Skeletal muscle tissue (tissue), 4 donors: Measurements from ENCODE around the gene RALGAPB. TPM values are rescaled to one million over a fixed set of nuclear protein-coding genes. Genes with fewer than 3 reads are reported as not detected.
"Not testable (repeated sequence)": the region's sequence is repeated elsewhere in the genome, so short reads cannot be mapped to it uniquely, and the experiment has no call there.

Experiments
- H3K27ac ChIP-seq: one replicate; pipeline ENCODE4 v1.7.0; 2013; ENCODE audit warnings: mild to moderate bottlenecking, low read depth, low read length, inconsistent platforms
- H3K27me3 ChIP-seq, 3 donors: one replicate each; pipeline ENCODE4 v1.7.0; 2013; ENCODE audit warnings: low read length in 3 of 3; ENCODE audit not compliant: control insufficient read depth in 3 of 3, insufficient read depth in 3 of 3
- H3K36me3 ChIP-seq, 3 donors: one replicate each; pipeline ENCODE4 v1.7.0; 2013; ENCODE audit warnings: low read length in 3 of 3; ENCODE audit not compliant: control insufficient read depth in 3 of 3, insufficient read depth in 3 of 3
- H3K4me1 ChIP-seq, 3 donors: one replicate each; pipeline ENCODE4 v1.7.0; 2013; ENCODE audit warnings: low read length in 3 of 3, mild to moderate bottlenecking in 3 of 3; ENCODE audit not compliant: control insufficient read depth in 3 of 3, insufficient read depth in 3 of 3
- H3K4me3 ChIP-seq, 3 donors: one replicate each; pipeline ENCODE4 v1.7.0; 2013; ENCODE audit warnings: low read length in 3 of 3
- H3K9ac ChIP-seq, 3 donors: one replicate each; pipeline ENCODE4 v1.7.0; 2013; ENCODE audit warnings: low read length in 3 of 3, mild to moderate bottlenecking in 3 of 3, moderate library complexity in 2 of 3, low read depth in 1 of 3
- H3K9me3 ChIP-seq, 3 donors: one replicate each; pipeline ENCODE4 v1.7.0; 2013; ENCODE audit warnings: low read length in 3 of 3; ENCODE audit not compliant: control insufficient read depth in 3 of 3
- total RNA-seq: library from RNA; depleted of rRNA; stranded (reverse); fragments of >200 nt; gene quantifications from one replicate; pipeline ENCODE4 v1.2.3, GENCODE V29; 2014
- donor health status: Osteomylitis.

The RALGAPB gene
- total RNA-seq, 1 donor from 2014 or later: 23.0 TPM

GRCh38 chr20:38505091-38505455, 32.4 kb downstream of the RALGAPB start:
- Histone ChIP-seq H3K4me1 (no peaks in the 10 kb centered on the region), H3K27ac (no peak overlapping the region), H3K4me3 (no peak overlapping the region), H3K36me3 (peaks cover 12 to 33% (median 32%) of the 10 kb centered on the region in 3 donors), H3K27me3 (no peaks in the 10 kb centered on the region), H3K9me3 (no peaks in the 10 kb centered on the region), H3K9ac (no peak overlapping the region)

- not testable (repeated sequence) for H3K9me3 ChIP-seq, H3K27ac ChIP-seq, H3K27me3 ChIP-seq, H3K4me3 ChIP-seq, H3K9ac ChIP-seq, H3K4me1 ChIP-seq
- peaks cover 10 to 13% (median 11%) of the 10 kb centered on the region in 3 donors for H3K36me3 ChIP-seq
Observed at GRCh38 chr20:38511726-38512125, 39.1 kb downstream of the RALGAPB start.

DNA sequence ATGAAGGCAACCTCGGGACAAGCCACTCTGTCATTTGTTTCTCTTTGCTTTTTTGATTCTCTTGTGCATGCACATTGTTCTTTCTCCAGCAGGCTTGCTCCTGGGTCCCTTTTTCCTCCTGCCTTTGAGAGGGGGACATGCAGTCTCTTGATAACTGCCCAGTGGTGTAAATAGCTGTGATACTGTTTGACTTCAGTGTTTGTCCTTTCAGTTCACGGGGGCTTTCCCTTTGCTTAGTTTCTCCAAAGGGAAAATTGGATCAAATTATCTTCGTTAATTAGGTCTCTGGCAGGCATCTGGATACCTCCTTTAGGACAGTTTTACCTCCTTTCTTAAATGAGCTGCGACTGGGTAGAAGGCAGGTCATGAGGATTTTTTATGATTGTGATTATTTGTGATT, 41.5 kb downstream of the RALGAPB start:
- Histone ChIP-seq H3K27ac (no peak overlapping the region), H3K27me3 (no peaks in the 10 kb centered on the region), H3K4me1 (no peaks in the 10 kb centered on the region), H3K9ac (no peak overlapping the region), H3K36me3 (peaks cover 12 to 27% (median 22%) of the 10 kb centered on the region in 3 donors), H3K9me3 (no peaks in the 10 kb centered on the region), H3K4me3 (no peak overlapping the region)

- no peaks in the 10 kb centered on the region for H3K27me3 ChIP-seq
- no peaks in the 10 kb centered on the region for H3K9me3 ChIP-seq
- no peak overlapping the region for H3K27ac ChIP-seq
- no peak overlapping the region for H3K4me3 ChIP-seq
- no peak overlapping the region for H3K9ac ChIP-seq
- peaks cover 9 to 23% (median 17%) of the 10 kb centered on the region in 3 donors for H3K36me3 ChIP-seq
- no peaks in the 10 kb centered on the region for H3K4me1 ChIP-seq
Observed at GRCh38 chr20:38514947-38515346, 42.3 kb downstream of the RALGAPB start.

DNA sequence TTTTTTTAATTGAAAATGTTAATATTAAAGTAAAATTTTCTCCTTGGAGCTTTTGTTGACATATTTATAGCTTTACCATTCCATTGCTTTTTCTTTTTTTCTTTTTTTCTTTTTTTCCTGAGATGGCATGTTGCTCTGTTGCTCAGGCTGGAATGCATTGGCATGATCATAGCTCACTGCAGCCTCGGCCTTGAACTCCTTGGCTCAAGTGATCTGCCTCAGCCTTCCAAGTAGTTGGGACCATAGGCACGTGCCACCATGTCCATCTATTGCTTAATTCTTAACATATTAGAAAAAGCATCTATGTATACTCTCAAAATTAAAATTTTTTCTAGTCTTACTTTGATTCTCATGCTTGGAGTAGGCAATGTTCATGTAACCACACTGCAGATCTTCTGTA, 43.0 kb downstream of the RALGAPB start:
- no peaks in the 10 kb centered on the region for H3K4me1 ChIP-seq
- H3K9ac ChIP-seq: no peak overlapping the region
- H3K27me3 ChIP-seq: no peaks in the 10 kb centered on the region
- no peaks in the 10 kb centered on the region for H3K9me3 ChIP-seq
- H3K36me3 ChIP-seq: peaks cover 5 to 20% (median 14%) of the 10 kb centered on the region in 3 donors
- no peak overlapping the region for H3K4me3 ChIP-seq
- H3K27ac ChIP-seq: no peak overlapping the region

DNA sequence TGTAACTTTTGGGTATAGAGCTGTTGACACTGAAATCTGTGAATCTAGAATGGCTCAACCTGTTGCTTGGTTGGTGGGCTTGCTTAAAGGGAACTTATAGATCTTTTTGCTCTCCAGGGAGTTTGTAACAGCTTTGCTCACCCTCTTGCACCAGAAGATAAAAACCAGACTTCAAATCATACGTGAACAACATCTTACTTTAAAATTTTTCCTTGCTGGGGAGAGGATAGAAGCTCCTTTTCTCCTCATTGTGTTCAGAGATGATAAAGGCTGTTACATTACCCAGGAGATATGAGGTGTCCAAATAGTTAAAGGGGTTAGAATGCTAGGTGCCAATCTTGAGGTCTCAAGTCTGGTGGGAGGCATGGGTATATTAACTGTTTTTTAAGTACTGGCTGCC, 46.8 kb downstream of the RALGAPB start:
- no peaks in the 10 kb centered on the region for H3K4me1 ChIP-seq
- no peaks in the 10 kb centered on the region for H3K9me3 ChIP-seq
- no peaks in the 10 kb centered on the region for H3K27me3 ChIP-seq
- no peak overlapping the region for H3K9ac ChIP-seq
- H3K36me3 ChIP-seq: peaks cover 8 to 30% (median 29%) of the 10 kb centered on the region in 3 donors
- H3K4me3 ChIP-seq: no peak overlapping the region
- H3K27ac ChIP-seq: no peak overlapping the region

- no peaks in the 10 kb centered on the region for H3K27me3 ChIP-seq
- H3K36me3 ChIP-seq: peaks cover 8 to 34% (median 34%) of the 10 kb centered on the region in 3 donors
- H3K4me3 ChIP-seq: no peak overlapping the region
- no peak overlapping the region for H3K27ac ChIP-seq
- H3K4me1 ChIP-seq: no peaks in the 10 kb centered on the region
- no peak overlapping the region for H3K9ac ChIP-seq
- H3K9me3 ChIP-seq: no peaks in the 10 kb centered on the region
Observed at GRCh38 chr20:38520261-38520660, 47.6 kb downstream of the RALGAPB start.

DNA sequence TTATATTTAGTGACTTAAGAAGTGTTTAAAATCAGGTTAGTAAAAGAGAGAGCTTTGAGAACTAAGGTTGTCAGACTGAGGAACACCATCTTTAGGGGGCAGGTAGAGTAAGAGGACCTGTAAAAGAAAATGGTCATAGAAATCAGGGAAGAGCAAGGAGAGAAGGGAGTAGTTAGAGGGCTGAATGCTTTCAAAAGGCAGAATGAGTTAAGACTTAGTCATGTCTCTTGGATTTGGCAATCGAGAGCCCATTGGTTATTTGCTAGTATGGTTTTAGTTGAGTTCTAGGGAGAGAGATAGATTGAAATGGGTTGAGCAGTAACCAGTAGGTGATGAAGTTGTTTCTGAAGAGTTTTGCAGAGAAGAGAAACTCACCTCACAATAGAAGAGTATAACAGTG, 51.1 kb downstream of the RALGAPB start:
- H3K4me3 ChIP-seq: no peak overlapping the region
- H3K9ac ChIP-seq: no peak overlapping the region
- H3K4me1 ChIP-seq: no peaks in the 10 kb centered on the region
- no peaks in the 10 kb centered on the region for H3K9me3 ChIP-seq
- H3K36me3 ChIP-seq: peaks cover 16 to 38% (median 28%) of the 10 kb centered on the region in 3 donors
- no peak overlapping the region for H3K27ac ChIP-seq
- no peaks in the 10 kb centered on the region for H3K27me3 ChIP-seq

DNA sequence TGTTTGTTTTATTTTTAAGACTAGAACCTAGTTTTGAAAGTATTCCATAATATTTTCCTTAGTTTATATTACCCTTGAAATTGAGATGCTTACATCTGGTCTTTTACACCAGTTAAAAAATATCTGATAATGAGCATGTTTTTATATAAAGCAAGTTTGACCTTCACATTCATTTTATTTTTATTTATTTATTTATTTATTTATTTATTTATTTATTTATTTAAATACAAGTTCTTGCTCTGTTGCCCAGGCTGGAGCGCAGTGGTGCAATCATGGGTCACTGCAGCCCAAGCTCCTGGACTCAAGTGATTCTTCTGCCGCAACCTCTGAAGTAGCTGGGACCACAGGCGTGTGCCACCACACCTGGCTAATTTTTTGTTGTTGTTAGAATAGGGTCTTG, 55.5 kb downstream of the RALGAPB start:
- Histone ChIP-seq H3K4me3 (no peak overlapping the region), H3K9ac (no peak overlapping the region), H3K27me3 (no peaks in the 10 kb centered on the region), H3K9me3 (no peaks in the 10 kb centered on the region), H3K4me1 (no peaks in the 10 kb centered on the region), H3K27ac (no peak overlapping the region), H3K36me3 (peaks cover 21 to 44% (median 30%) of the 10 kb centered on the region in 3 donors)

- Histone ChIP-seq H3K9me3 (no peaks in the 10 kb centered on the region), H3K36me3 (peaks cover 24 to 50% (median 47%) of the 10 kb centered on the region in 3 donors), H3K4me3 (no peak overlapping the region), H3K4me1 (no peaks in the 10 kb centered on the region), H3K9ac (no peak overlapping the region), H3K27ac (no peak overlapping the region), H3K27me3 (no peaks in the 10 kb centered on the region)
Observed at GRCh38 chr20:38531021-38531420, 58.4 kb downstream of the RALGAPB start.

DNA sequence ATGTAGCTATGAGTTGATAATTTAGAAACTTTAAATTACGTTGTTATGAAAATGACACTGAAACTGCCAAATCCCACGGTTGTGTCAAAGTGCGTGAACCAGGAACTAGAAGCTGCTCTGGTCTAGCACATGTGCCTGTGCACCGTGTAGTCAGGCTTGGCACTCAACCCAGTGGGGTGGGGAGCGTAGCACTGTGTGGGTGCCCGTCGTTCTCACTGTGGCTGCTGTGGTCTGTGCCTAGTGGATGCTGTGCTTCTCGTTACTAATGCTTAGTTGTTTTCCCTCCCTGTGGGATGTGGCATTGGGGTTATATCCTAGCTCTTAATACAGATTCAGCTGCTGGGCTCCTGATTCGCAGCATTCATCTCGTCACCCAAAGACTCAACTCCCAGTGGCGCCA, 62.1 kb downstream of the RALGAPB start:
- Histone ChIP-seq H3K4me3 (no peak overlapping the region), H3K36me3 (peaks cover 27 to 67% (median 66%) of the 10 kb centered on the region in 3 donors), H3K4me1 (no peaks in the 10 kb centered on the region), H3K27me3 (no peaks in the 10 kb centered on the region), H3K9ac (no peak overlapping the region), H3K9me3 (no peaks in the 10 kb centered on the region), H3K27ac (no peak overlapping the region)
